RWPE2 (cell line): ENCODE data around the gene SFRP4.

ENCODE experiments used
- ATAC-seq: fragments of 200-7000 bp; cut with Tn5 transposase; 3 replicates; pipeline ENCODE4 v1.9.1; 2021; ENCODE audit warnings: low read depth
- DNase-seq: peaks from one replicate; pipeline ENCODE4 v3.0.0-alpha.2; 2020; ENCODE audit warnings: low spot score
- H3K27ac ChIP-seq: fragments of 450-650 bp; 2 replicates; pipeline ENCODE4 v1.5.1; 2017; ENCODE audit warnings: mild to moderate bottlenecking; ENCODE audit not compliant: poor library complexity, severe bottlenecking
- H3K27me3 ChIP-seq: fragments of 250-450 bp; sonication (Bioruptor Pico); 2 replicates; pipeline ENCODE4 v1.5.1; 2021; ENCODE audit warnings: mild to moderate bottlenecking, moderate library complexity; ENCODE audit not compliant: insufficient read depth, poor library complexity, severe bottlenecking
- H3K36me3 ChIP-seq: fragments of 250-450 bp; sonication (Bioruptor Pico); 2 replicates; pipeline ENCODE4 v1.5.1; 2020; ENCODE audit warnings: low read depth, mild to moderate bottlenecking, moderate library complexity
- H3K4me1 ChIP-seq: fragments of 250-450 bp; sonication (Bioruptor Pico); 2 replicates; pipeline ENCODE4 v1.5.1; 2021; ENCODE audit warnings: mild to moderate bottlenecking, moderate library complexity; ENCODE audit not compliant: insufficient read depth, poor library complexity, severe bottlenecking
- H3K4me3 ChIP-seq: fragments of 250-450 bp; sonication (Bioruptor Pico); 2 replicates; pipeline ENCODE4 v1.5.1; 2021; ENCODE audit warnings: mild to moderate bottlenecking, moderate library complexity; ENCODE audit not compliant: severe bottlenecking
- H3K9me3 ChIP-seq: fragments of 250-450 bp; sonication (Bioruptor Pico); 2 replicates; pipeline ENCODE4 v1.5.1; 2021; ENCODE audit warnings: mild to moderate bottlenecking, moderate library complexity; ENCODE audit not compliant: severe bottlenecking
- CTCF ChIP-seq: fragments of 450-650 bp; IDR thresholded peaks from one replicate; pipeline ENCODE4 v1.5.1; 2017; ENCODE audit warnings: mild to moderate bottlenecking, moderate library complexity; ENCODE audit not compliant: poor library complexity, severe bottlenecking

Gene SFRP4

GRCh38 chr7:37927773-37928444, 11.3 kb upstream of the SFRP4 start:
- no peak for TF ChIP-seq CTCF
- H3K4me3 ChIP-seq: no peak overlapping the region
- H3K27ac ChIP-seq: no peak overlapping the region
- no peaks in the 10 kb centered on the region for H3K36me3 ChIP-seq
- H3K4me1 ChIP-seq: no peaks in the 10 kb centered on the region
- no peak for DNase-seq
- no peaks in the 10 kb centered on the region for H3K9me3 ChIP-seq
- ATAC-seq: no peak
- no peaks in the 10 kb centered on the region for H3K27me3 ChIP-seq

DNA sequence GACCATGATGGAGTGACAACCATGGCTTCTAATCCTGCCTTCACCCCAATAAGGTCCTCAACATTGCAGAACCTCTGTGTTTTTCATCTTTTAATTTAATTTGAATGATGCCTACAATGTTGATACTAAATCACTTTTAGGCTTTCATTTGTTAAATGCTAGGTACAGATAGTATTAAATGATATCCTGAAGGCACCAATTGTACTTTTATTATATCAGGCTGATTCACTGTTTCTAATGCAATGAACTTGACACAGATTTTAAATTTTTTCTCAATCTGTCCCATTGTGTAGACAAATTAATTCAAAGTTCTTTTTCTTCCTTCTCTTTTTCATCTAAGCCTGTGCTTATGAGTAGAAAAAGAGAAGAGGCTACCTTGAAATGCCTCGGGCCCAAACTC, 9.0 kb upstream of the SFRP4 start:
- H3K36me3 ChIP-seq: no peaks in the 10 kb centered on the region
- H3K9me3 ChIP-seq: no peaks in the 10 kb centered on the region
- TF ChIP-seq CTCF: no peak
- H3K27ac ChIP-seq: no peak overlapping the region
- no peak for DNase-seq
- peaks cover 8% of the 10 kb centered on the region for H3K27me3 ChIP-seq
- H3K4me3 ChIP-seq: no peak overlapping the region
- ATAC-seq: no peak
- H3K4me1 ChIP-seq: no peaks in the 10 kb centered on the region

DNA sequence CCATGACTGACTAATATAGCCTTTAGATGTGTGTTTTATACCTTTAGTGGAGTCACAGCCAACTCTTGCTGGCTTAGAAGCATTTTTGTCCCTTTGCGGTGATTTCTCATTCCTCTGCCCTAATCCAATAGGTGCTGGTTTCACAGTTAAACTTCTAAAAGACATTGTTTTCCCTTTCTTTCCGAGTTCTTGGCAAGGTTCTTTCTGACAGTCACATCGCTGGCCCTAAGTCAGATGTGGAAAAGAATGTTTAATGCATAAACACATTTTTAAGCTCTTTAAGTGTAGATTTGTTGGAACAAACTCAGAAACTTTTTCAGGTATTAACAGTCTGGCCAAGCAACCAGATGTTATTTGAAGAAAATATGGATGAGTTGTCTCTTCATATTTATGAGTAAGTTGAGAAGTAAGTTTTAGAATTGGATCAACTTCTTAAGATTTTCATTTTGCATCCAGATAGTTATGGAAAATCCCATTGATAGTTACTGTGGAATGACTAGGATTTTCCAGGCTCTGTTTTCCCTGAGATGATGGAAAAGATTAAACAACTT, 7.9 kb upstream of the SFRP4 start:
- no peak for ATAC-seq

DNA sequence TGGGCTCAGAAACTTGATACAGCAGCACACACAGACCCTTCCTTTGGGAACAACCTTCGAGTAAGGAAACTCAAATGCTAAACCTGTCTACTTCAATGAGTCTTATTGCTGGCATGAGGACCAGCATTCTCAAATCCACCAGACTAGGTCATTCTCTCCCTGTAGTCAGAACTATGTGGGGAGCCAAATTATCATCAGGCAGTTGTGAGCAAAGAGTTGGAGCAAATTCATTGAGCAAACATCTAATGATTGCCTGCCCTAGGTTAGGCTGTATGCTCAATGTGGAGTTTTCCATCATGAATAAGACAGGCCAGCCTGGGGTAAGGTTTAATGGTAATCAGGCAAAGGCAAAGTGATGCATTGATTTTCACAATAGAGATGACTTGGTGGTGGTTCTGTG, 7.4 kb upstream of the SFRP4 start:
- Histone ChIP-seq H3K36me3 (no peaks in the 10 kb centered on the region), H3K4me3 (no peak overlapping the region), H3K9me3 (no peaks in the 10 kb centered on the region), H3K4me1 (no peaks in the 10 kb centered on the region), H3K27ac (no peak overlapping the region), H3K27me3 (peaks cover 8% of the 10 kb centered on the region)
- no peak for TF ChIP-seq CTCF
- DNase-seq: no peak
- ATAC-seq: no peak

More for the DNA sequence above, 7.9 kb upstream of the SFRP4 start:
- no peaks in the 10 kb centered on the region for H3K36me3 ChIP-seq
- H3K4me1 ChIP-seq: no peaks in the 10 kb centered on the region
- no peak for DNase-seq
- peaks cover 8% of the 10 kb centered on the region for H3K27me3 ChIP-seq
- no peak overlapping the region for H3K4me3 ChIP-seq
- H3K27ac ChIP-seq: no peak overlapping the region
- H3K9me3 ChIP-seq: no peaks in the 10 kb centered on the region
- no peak for TF ChIP-seq CTCF

DNA sequence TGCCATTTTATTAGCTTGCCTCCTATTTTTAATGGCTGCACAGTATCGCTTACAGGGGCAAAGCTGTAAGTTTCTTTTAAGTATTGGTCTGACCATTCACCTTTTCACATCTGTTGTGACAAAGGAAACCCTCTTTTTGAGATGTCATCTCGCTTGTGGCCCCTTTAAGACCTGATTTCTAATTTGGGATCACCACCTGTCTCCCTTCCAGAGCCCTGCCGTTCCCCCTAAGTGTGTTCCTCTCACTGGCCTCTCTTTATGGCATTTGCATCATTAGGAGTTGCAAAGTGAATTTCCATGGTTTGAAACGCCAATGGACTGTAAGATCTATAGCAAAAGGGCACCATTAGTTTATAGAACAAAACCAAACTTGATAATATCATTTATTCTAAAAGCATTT, 5.3 kb upstream of the SFRP4 start:
- no peak for TF ChIP-seq CTCF
- DNase-seq (no peak), ATAC-seq (no peak)
- no peaks in the 10 kb centered on the region for H3K4me1 ChIP-seq
- no peaks in the 10 kb centered on the region for H3K36me3 ChIP-seq
- no peak overlapping the region for H3K27ac ChIP-seq
- no peak overlapping the region for H3K4me3 ChIP-seq
- H3K9me3 ChIP-seq: no peaks in the 10 kb centered on the region
- H3K27me3 ChIP-seq: peaks cover 24% of the 10 kb centered on the region
